LNCaP clone FGC (cell line): Measurements from ENCODE around the gene KCNQ1.
A peak's percentile ranks its signal among the peaks of the same experiment; 100 is the strongest.

Source experiments
- DNase-seq: peaks from one replicate; pipeline ENCODE4 v3.0.0-alpha.2; 2011; ENCODE audit warnings: low read depth
- H3K4me3 ChIP-seq: 2 replicates; pipeline ENCODE4 v1.5.1; 2011; ENCODE audit warnings: mild to moderate bottlenecking, low read depth, low read length, control low read depth
- CTCF ChIP-seq: IDR thresholded peaks from 2 replicates; pipeline ENCODE4 v1.5.1; 2012; ENCODE audit warnings: mild to moderate bottlenecking; ENCODE audit not compliant: control insufficient read depth, insufficient read depth; ENCODE audit errors: extremely low read depth

The KCNQ1 gene

GRCh38 chr11:2691991-2692875 is 247.4 kb downstream of the KCNQ1 start:
- H3K4me3 ChIP-seq = no peak overlapping the region
- DNase-seq = no peak
- TF ChIP-seq CTCF = peak; percentile 48

- no peak for DNase-seq
Observed at GRCh38 chr11:2693271-2694261, 248.8 kb downstream of the KCNQ1 start.

GRCh38 chr11:2694495-2694894 is 249.7 kb downstream of the KCNQ1 start:
- H3K4me3 ChIP-seq = no peak overlapping the region
- no peak for TF ChIP-seq CTCF
- no peak for DNase-seq

More at GRCh38 chr11:2693271-2694261, 248.8 kb downstream of the KCNQ1 start:
- TF ChIP-seq CTCF = no peak
- no peak overlapping the region for H3K4me3 ChIP-seq

GRCh38 chr11:2694995-2695939 is 250.5 kb downstream of the KCNQ1 start:
- H3K4me3 ChIP-seq = no peak overlapping the region
- no peak for TF ChIP-seq CTCF
- DNase-seq = peak; percentile 17

- no peak overlapping the region for H3K4me3 ChIP-seq
- TF ChIP-seq CTCF = no peak
- no peak for DNase-seq
Observed at GRCh38 chr11:2696455-2696854, 251.6 kb downstream of the KCNQ1 start.

GRCh38 chr11:2697866-2698265 is 253.1 kb downstream of the KCNQ1 start:
- peak overlapping the region; percentile 63 for H3K4me3 ChIP-seq
- peak; percentile 31 for DNase-seq
- TF ChIP-seq CTCF = no peak
